ENCODE data around the gene UTY. TPM values are rescaled to one million over a fixed set of nuclear protein-coding genes. Genes with fewer than 3 reads are reported as not detected.

UTY gene
- total RNA-seq, 1 donor, result 36.9 TPM

DNA sequence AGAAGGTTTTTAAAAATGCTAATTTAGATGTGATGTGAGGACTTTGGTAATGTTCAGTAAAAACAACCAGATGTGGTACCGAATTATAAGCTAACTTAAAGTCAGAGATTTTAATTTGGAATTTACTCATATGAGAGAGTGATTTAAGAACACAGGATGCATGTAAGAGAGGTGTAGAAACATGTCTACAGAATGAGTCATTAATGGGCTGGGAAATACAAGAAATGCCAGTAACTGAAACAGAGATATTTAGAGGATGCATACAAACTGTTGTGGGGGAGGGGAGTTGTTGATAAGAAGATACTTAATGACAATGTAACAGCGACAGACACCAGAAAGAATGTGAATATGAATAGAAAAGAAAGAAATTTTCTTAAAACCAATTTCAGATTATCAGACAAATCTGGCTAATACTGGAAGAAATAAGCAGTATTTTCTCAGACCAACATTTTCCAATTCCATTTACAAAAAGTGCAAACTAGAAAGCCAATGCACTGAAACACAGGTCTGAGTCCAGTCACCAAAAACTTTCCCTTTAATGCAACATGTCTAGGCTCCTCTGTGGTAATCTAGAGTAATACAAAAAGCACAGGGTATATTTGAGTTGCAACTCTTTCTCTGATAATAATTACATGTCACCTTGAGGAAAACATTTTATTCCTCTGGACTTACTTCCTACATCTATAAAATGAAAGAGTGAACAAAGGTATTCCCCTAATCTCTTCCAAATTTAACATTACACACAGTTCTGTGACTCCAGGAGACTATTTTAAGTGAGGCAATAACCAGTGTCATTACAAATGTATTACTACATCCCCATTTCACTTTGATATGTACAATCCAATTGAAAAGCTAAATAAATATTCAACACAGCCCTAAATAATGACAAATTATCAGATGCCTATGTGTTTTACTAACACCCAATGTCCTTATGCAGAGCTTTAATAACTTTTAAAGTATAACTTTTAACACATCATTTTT is 117.9 kb downstream of the UTY start:
- H3K4me1 ChIP-seq (ENCODE audit: insufficient read depth, low read length), result no peaks in the 10 kb centered on the region
- TF ChIP-seq, protein P1, sequence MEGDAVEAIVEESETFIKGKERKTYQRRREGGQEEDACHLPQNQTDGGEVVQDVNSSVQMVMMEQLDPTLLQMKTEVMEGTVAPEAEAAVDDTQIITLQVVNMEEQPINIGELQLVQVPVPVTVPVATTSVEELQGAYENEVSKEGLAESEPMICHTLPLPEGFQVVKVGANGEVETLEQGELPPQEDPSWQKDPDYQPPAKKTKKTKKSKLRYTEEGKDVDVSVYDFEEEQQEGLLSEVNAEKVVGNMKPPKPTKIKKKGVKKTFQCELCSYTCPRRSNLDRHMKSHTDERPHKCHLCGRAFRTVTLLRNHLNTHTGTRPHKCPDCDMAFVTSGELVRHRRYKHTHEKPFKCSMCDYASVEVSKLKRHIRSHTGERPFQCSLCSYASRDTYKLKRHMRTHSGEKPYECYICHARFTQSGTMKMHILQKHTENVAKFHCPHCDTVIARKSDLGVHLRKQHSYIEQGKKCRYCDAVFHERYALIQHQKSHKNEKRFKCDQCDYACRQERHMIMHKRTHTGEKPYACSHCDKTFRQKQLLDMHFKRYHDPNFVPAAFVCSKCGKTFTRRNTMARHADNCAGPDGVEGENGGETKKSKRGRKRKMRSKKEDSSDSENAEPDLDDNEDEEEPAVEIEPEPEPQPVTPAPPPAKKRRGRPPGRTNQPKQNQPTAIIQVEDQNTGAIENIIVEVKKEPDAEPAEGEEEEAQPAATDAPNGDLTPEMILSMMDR (IDR thresholded peaks at IDR 0.05; ENCODE audit: extremely low read depth, low read depth, low read length), result no peak
- no peaks in the 10 kb centered on the region for H3K27me3 ChIP-seq (ENCODE audit: insufficient read depth, low read length)
- H3K4me3 ChIP-seq (ENCODE audit: insufficient read depth, low read length), result no peak overlapping the region
- H4K20me1 ChIP-seq (ENCODE audit: insufficient read depth, low read length), result no peaks in the 10 kb centered on the region
- H3K36me3 ChIP-seq (ENCODE audit: insufficient read depth, low read length), result no peaks in the 10 kb centered on the region
- no peak overlapping the region for H3K4me2 ChIP-seq (ENCODE audit: insufficient read depth, low read length)
- DNase-seq (ENCODE audit: insufficient read length, low spot score, missing footprints), result no peak
- no peaks in the 10 kb centered on the region for H3K79me2 ChIP-seq (ENCODE audit: insufficient read depth, low read length)
- no peak overlapping the region for H3K27ac ChIP-seq (ENCODE audit: low read depth, low read length)
- H3K9me3 ChIP-seq (ENCODE audit: low read depth, low read length), result no peaks in the 10 kb centered on the region
- no peak overlapping the region for H2AFZ ChIP-seq (ENCODE audit: low read length)

DNA sequence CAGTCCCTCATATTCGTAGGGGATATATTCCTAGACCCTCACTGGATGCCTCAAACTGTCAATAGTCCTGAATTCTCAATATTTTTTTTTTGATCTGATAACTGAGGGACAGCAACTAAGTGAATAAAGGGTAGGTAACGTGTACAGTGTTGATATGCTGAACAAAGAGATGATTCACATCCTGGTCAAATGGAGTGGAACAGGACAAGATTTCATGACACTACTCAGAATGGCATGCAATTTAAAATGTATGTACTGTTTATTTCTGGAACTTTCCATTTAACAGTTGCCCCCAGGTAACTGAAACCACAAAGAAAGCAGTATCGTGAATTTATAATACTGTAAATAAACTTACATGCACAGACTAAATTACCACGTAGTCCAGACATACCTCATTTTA is 128.4 kb downstream of the UTY start:
- H3K27ac ChIP-seq (ENCODE audit: low read depth, low read length), result no peak overlapping the region
- H2AFZ ChIP-seq (ENCODE audit: low read length), result no peak overlapping the region
- no peak overlapping the region for H3K4me3 ChIP-seq (ENCODE audit: insufficient read depth, low read length)
- no peak for DNase-seq (ENCODE audit: insufficient read length, low spot score, missing footprints)
- H3K9me3 ChIP-seq (ENCODE audit: low read depth, low read length), result no peaks in the 10 kb centered on the region
- H3K79me2 ChIP-seq (ENCODE audit: insufficient read depth, low read length), result no peaks in the 10 kb centered on the region
- H3K4me1 ChIP-seq (ENCODE audit: insufficient read depth, low read length), result no peaks in the 10 kb centered on the region
- no peaks in the 10 kb centered on the region for H3K27me3 ChIP-seq (ENCODE audit: insufficient read depth, low read length)
- H4K20me1 ChIP-seq (ENCODE audit: insufficient read depth, low read length), result no peaks in the 10 kb centered on the region
- no peaks in the 10 kb centered on the region for H3K36me3 ChIP-seq (ENCODE audit: insufficient read depth, low read length)
- TF ChIP-seq, protein P1 (IDR thresholded peaks at IDR 0.05; ENCODE audit: extremely low read depth, low read depth, low read length), result no peak
- no peak overlapping the region for H3K4me2 ChIP-seq (ENCODE audit: insufficient read depth, low read length)

DNA sequence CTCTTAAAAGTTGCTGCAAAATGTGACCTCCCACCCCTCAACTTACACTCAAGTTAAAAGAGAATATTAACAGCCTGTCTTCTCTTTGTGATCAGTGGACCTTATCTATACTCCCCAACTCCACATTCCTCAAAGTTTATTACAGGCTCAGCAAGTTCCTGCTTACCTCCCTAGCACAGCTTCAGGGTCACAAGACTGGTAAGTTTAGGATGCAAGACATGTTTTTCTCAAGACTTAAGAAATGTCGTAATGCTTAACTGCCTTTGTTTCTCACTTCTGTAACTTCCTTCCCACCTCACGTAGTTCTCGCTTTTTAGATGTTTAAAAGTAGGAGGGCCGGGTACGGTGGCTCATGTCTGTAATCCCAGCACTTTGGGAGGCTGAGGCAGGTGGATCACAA is 132.7 kb downstream of the UTY start:
- no peaks in the 10 kb centered on the region for H3K36me3 ChIP-seq (ENCODE audit: insufficient read depth, low read length)
- no peak overlapping the region for H3K27ac ChIP-seq (ENCODE audit: low read depth, low read length)
- TF ChIP-seq, protein P1 (IDR thresholded peaks at IDR 0.05; ENCODE audit: extremely low read depth, low read depth, low read length), result no peak
- H4K20me1 ChIP-seq (ENCODE audit: insufficient read depth, low read length), result no peaks in the 10 kb centered on the region
- H3K79me2 ChIP-seq (ENCODE audit: insufficient read depth, low read length), result no peaks in the 10 kb centered on the region
- DNase-seq (ENCODE audit: insufficient read length, low spot score, missing footprints), result no peak
- H3K4me2 ChIP-seq (ENCODE audit: insufficient read depth, low read length), result no peak overlapping the region
- H3K9me3 ChIP-seq (ENCODE audit: low read depth, low read length), result no peaks in the 10 kb centered on the region
- H3K4me3 ChIP-seq (ENCODE audit: insufficient read depth, low read length), result no peak overlapping the region
- no peaks in the 10 kb centered on the region for H3K27me3 ChIP-seq (ENCODE audit: insufficient read depth, low read length)
- no peak overlapping the region for H2AFZ ChIP-seq (ENCODE audit: low read length)
- no peaks in the 10 kb centered on the region for H3K4me1 ChIP-seq (ENCODE audit: insufficient read depth, low read length)

DNA sequence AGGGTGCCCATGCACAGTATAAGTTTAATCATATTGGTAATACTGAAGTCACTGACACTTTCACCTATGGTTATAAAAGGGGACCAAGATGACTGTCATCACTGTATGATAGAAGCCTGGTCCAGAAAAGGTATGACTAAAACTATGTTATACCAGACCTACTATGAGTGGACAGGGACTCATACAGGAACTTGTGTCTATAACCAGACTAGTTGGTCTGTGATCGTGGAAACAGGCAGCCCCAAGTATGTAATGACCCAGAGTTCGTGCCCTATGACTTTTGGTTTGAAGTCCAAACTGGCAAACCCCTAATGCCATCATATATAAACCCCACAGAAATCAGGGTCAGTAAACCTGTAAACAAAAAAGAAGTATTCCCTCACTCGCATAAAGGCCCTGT is 134.3 kb downstream of the UTY start:
- H3K4me1 ChIP-seq (ENCODE audit: insufficient read depth, low read length), result no peaks in the 10 kb centered on the region
- no peaks in the 10 kb centered on the region for H3K36me3 ChIP-seq (ENCODE audit: insufficient read depth, low read length)
- no peak for DNase-seq (ENCODE audit: insufficient read length, low spot score, missing footprints)
- no peaks in the 10 kb centered on the region for H3K9me3 ChIP-seq (ENCODE audit: low read depth, low read length)
- H3K27me3 ChIP-seq (ENCODE audit: insufficient read depth, low read length), result no peaks in the 10 kb centered on the region
- H2AFZ ChIP-seq (ENCODE audit: low read length), result no peak overlapping the region
- H3K4me2 ChIP-seq (ENCODE audit: insufficient read depth, low read length), result no peak overlapping the region
- no peaks in the 10 kb centered on the region for H4K20me1 ChIP-seq (ENCODE audit: insufficient read depth, low read length)
- TF ChIP-seq, protein P1 (IDR thresholded peaks at IDR 0.05; ENCODE audit: extremely low read depth, low read depth, low read length), result no peak
- no peak overlapping the region for H3K27ac ChIP-seq (ENCODE audit: low read depth, low read length)
- no peak overlapping the region for H3K4me3 ChIP-seq (ENCODE audit: insufficient read depth, low read length)
- no peaks in the 10 kb centered on the region for H3K79me2 ChIP-seq (ENCODE audit: insufficient read depth, low read length)

All from osteoblast (primary cell).